Activated gamma-delta T cell treated with Interleukin-2 at 50 U/mL for 16 hours (primary cell): Measurements from ENCODE around the gene LRIG1.

Source experiments
- DNase-seq: peaks from one replicate; pipeline ENCODE4 v3.0.0-alpha.2; 2020

Gene LRIG1

DNA sequence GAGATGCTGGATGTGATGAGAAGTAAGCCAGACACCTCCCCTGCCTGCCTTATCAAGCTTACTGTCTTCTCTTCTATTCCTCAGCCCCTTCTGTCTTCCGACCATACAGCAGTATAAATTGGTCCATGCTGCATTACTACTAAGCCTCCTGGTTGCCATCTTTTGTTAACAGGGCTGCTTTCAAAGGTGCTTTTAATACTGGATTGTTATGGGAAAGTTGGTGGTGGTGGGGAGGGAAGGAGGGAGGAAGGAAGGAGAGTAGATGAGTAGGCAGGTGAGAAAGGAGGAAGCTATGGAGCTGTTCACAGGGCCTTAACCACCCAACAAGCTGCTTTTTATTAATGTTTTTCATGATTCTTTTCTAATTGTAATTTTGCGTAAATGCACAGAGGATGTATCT lies 165.2 kb downstream of the LRIG1 start:
- DNase-seq = no peak
